A549 (cell line): ENCODE data around the gene NEDD9.

Source experiments
- BCL3 ChIP-seq: fragments of >200 bp; sonication (Bioruptor Twin); formaldehyde crosslinking; IDR thresholded peaks from 3 replicates; pipeline ENCODE4 v1.6.1; 2016
- BHLHE40 ChIP-seq: IDR thresholded peaks from 2 replicates; pipeline ENCODE4 v1.6.1; 2012; ENCODE audit warnings: low read depth, low read length, inconsistent platforms
- CBX2 ChIP-seq: fragments of 200-600 bp; sonication (generic); IDR thresholded peaks from 2 replicates; pipeline ENCODE4 v1.6.1; 2016; ENCODE audit warnings: low read depth, mild to moderate bottlenecking, borderline replicate concordance
- CHD2 ChIP-seq: fragments of 150-350 bp; IDR thresholded peaks from 2 replicates; pipeline ENCODE4 v1.6.1; 2014; ENCODE audit warnings: low read length; ENCODE audit not compliant: partially characterized antibody
- ELK1 ChIP-seq: fragments of 150-350 bp; IDR thresholded peaks from 2 replicates; pipeline ENCODE4 v1.6.1; 2014; ENCODE audit warnings: low read depth, mild to moderate bottlenecking, low read length
- EP300 ChIP-seq, 2 experiments: fragments of >200 bp; sonication (Bioruptor Twin); formaldehyde crosslinking; IDR thresholded peaks; 2 replicates in 1 of 2; 3 replicates in 1 of 2; pipeline ENCODE4 v1.6.1; 2016 to 2017
- HOXA7 ChIP-seq: fragments of 250-450 bp; sonication (Bioruptor Pico); IDR thresholded peaks from 2 replicates; pipeline ENCODE4 v1.5.0; 2020; ENCODE audit warnings: mild to moderate bottlenecking, moderate library complexity
- NR3C1 ChIP-seq: fragments of >200 bp; sonication (Bioruptor Twin); formaldehyde crosslinking; IDR thresholded peaks from 3 replicates; pipeline ENCODE4 v1.6.1; 2017
- PBX3 ChIP-seq: IDR thresholded peaks from 2 replicates; pipeline ENCODE4 v1.6.1; 2012
- POLR2A ChIP-seq: IDR thresholded peaks from 2 replicates; pipeline ENCODE4 v1.6.1; 2012; ENCODE audit warnings: mild to moderate bottlenecking, low read length
- REST ChIP-seq: fragments of 200-600 bp; sonication (generic); IDR thresholded peaks from 2 replicates; pipeline ENCODE4 v1.6.1; 2016; ENCODE audit warnings: antibody characterized with exemption, mild to moderate bottlenecking, moderate library complexity
- RNF2 ChIP-seq: fragments of 200-600 bp; sonication (generic); IDR thresholded peaks from 2 replicates; pipeline ENCODE4 v1.6.1; 2016; ENCODE audit warnings: low read depth, mild to moderate bottlenecking, antibody characterized with exemption, moderate library complexity, borderline replicate concordance
- TF ChIP-seq, protein P1 (sequence below): fragments of >200 bp; sonication (Bioruptor Twin); formaldehyde crosslinking; IDR thresholded peaks from 3 replicates; pipeline ENCODE4 v1.5.1; 2016

GRCh38 chr6:11218538-11219399 lies 13.7 kb downstream of the NEDD9 start:
- TF ChIP-seq CBX2 = no peak
- TF ChIP-seq REST = peak; percentile 29; the same call in 1 of the 2 replicates
- TF ChIP-seq, protein P1, sequence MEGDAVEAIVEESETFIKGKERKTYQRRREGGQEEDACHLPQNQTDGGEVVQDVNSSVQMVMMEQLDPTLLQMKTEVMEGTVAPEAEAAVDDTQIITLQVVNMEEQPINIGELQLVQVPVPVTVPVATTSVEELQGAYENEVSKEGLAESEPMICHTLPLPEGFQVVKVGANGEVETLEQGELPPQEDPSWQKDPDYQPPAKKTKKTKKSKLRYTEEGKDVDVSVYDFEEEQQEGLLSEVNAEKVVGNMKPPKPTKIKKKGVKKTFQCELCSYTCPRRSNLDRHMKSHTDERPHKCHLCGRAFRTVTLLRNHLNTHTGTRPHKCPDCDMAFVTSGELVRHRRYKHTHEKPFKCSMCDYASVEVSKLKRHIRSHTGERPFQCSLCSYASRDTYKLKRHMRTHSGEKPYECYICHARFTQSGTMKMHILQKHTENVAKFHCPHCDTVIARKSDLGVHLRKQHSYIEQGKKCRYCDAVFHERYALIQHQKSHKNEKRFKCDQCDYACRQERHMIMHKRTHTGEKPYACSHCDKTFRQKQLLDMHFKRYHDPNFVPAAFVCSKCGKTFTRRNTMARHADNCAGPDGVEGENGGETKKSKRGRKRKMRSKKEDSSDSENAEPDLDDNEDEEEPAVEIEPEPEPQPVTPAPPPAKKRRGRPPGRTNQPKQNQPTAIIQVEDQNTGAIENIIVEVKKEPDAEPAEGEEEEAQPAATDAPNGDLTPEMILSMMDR = no peak
- TF ChIP-seq RNF2 = no peak
- peak; percentile 71; the same call in 1 of the 3 replicates for TF ChIP-seq BCL3
- TF ChIP-seq CHD2 = no peak
- peak; percentile 65; the same call in 1 of the 2 replicates for TF ChIP-seq HOXA7 (CRISPR knock-in tag)
- peak; percentile 34; the same call in 1 of the 2 replicates for TF ChIP-seq PBX3
- TF ChIP-seq ELK1 = no peak
- TF ChIP-seq EP300 (IDR thresholded peaks at IDR 0.05) = peak; percentile 88 to 94; a peak in 4 of 5 replicates
- TF ChIP-seq BHLHE40 = no peak
- no peak for TF ChIP-seq POLR2A
- TF ChIP-seq NR3C1 = no peak
